Mesenteric fat pad (tissue), 1 donor: Measurements from ENCODE around the gene C11orf58. TPM values are rescaled to one million over a fixed set of nuclear protein-coding genes. Genes with fewer than 3 reads are reported as not detected.

Experiments
- DNase-seq: peaks from one replicate; pipeline ENCODE4 v3.0.0-alpha.2; 2020; ENCODE audit warnings: low spot score
- long read RNA-seq: library from polyadenylated mRNA; unstranded; transcript quantifications from one replicate; pipeline ENCODE4 v2.0.0, GENCODE V29; 2020
- total RNA-seq: library from RNA; stranded (reverse); fragmentation: NEBNext Ultra II Directional; extraction: Animal tissue kit (Norgen Biotek cat#: 25700); gene quantifications from one replicate; pipeline ENCODE4 v1.2.1, GENCODE V29; 2021
- donor health status: DM: yes; HTN: yes; CAD: no.

Gene C11orf58
- total RNA-seq, result 93.9 TPM
- long read RNA-seq, transcript C11orf58-201 (5 exons, 2,049 nt), result major isoform, 440 of 482 reads
- long read RNA-seq, transcript C11orf58-207 (4 exons, 575 nt), result minor isoform, 10 of 482 reads
- long read RNA-seq, partial matches to known transcripts, result 7 of 482 reads
- long read RNA-seq, other reads (novel, unspliced or antisense), result 24 of 482 reads

GRCh38 chr11:16738193-16738946 lies at the start of gene C11orf58:
Gene C11orf58 (plus strand): TSS chr11:16738647. CDS start chr11:16738779, 132 bp downstream.
- peak; percentile 97 for DNase-seq

GRCh38 chr11:16690086-16690485 lies 48.4 kb upstream of the C11orf58 start:
- DNase-seq, result no peak

- DNase-seq, result no peak
These were observed 34.7 kb upstream of the C11orf58 start for GRCh38 chr11:16703795-16704194.

- no peak for DNase-seq
These were observed 24.9 kb upstream of the C11orf58 start for GRCh38 chr11:16713594-16713993.

GRCh38 chr11:16722581-16723344 lies 15.7 kb upstream of the C11orf58 start:
- no peak for DNase-seq

- DNase-seq, result no peak
These were observed 10.6 kb upstream of the C11orf58 start for GRCh38 chr11:16727806-16728205.

GRCh38 chr11:16737818-16738192 lies 642 bp upstream of the C11orf58 start:
- DNase-seq, result no peak

- no peak for DNase-seq
These were observed 734 bp downstream of the C11orf58 start for GRCh38 chr11:16738947-16739815.

GRCh38 chr11:16741473-16741872 lies 3.0 kb downstream of the C11orf58 start:
- no peak for DNase-seq

GRCh38 chr11:16743478-16743877 lies 5.0 kb downstream of the C11orf58 start:
- DNase-seq, result no peak

GRCh38 chr11:16744128-16744725 lies 5.8 kb downstream of the C11orf58 start:
- no peak for DNase-seq

- no peak for DNase-seq
These were observed 7.6 kb downstream of the C11orf58 start for GRCh38 chr11:16745950-16746605.

- no peak for DNase-seq
These were observed 10.6 kb downstream of the C11orf58 start for GRCh38 chr11:16749092-16749491.

GRCh38 chr11:16749666-16750065 lies 11.2 kb downstream of the C11orf58 start:
- no peak for DNase-seq

- DNase-seq, result no peak
These were observed 12.0 kb downstream of the C11orf58 start for GRCh38 chr11:16750417-16750816.

- no peak for DNase-seq
These were observed 20.1 kb downstream of the C11orf58 start for GRCh38 chr11:16758382-16759024.

- DNase-seq, result no peak
These were observed 21.5 kb downstream of the C11orf58 start for GRCh38 chr11:16759857-16760508.

GRCh38 chr11:16763746-16764145 lies 25.3 kb downstream of the C11orf58 start:
- DNase-seq, result no peak

GRCh38 chr11:16764888-16765287 lies 26.4 kb downstream of the C11orf58 start:
- peak; percentile 72 for DNase-seq
